Neural progenitor cell (in vitro differentiated cells): Measurements from ENCODE around the gene TMEM121.

Source experiments
- EZH2 ChIP-seq: fragments of 200-600 bp; sonication (generic); IDR thresholded peaks from 2 replicates; pipeline ENCODE4 v1.6.1; 2017; ENCODE audit warnings: antibody characterized with exemption, mild to moderate bottlenecking, moderate library complexity
- EZH2phosphoT487 ChIP-seq: fragments of 200-600 bp; sonication (generic); IDR thresholded peaks from 2 replicates; pipeline ENCODE4 v1.6.1; 2017; ENCODE audit warnings: antibody characterized with exemption
- TF ChIP-seq, protein P1 (sequence below): fragments of 200-600 bp; sonication (generic); IDR thresholded peaks from 2 replicates; pipeline ENCODE4 v1.5.1; 2017; ENCODE audit warnings: antibody characterized with exemption, mild to moderate bottlenecking

DNA sequence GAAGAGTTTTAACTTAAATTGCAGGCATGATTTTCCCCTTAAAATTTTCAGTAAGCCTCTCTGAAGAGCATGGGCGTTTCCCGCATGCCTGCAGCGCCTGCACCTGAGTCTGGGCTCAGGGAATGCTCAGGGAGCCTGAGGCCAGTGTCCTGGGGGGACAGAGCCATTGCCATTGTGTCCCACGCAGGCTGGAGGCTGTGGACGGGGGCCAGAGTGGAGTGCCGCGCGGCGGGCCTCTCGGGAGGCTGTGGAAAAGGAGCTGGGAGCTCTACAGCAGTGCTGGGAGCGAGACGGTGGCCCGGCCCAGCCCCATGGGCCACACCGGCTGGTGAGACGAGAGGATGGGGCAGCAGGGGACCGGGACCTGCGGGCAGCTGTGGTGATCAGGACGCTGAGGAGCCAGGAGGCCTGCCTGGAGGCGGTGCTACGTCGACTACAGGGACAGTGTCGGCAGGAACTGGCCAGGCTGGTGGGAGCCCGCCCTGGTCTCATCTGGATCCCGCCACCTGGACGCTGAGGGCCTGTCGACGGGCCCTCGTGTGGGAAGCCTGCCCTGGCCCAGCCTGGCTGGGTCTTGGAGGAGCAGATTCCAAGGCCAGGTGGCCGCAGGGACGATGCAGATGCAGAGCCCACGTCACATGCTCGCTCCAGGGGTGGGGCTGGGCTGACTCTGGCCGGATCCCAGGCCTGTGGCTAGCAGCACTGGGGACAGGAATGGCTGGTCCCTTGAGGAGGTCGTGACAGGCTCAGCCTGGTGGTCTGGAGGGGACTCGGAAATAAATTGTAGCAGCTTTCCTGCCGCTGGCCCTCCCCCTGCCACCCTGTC lies 27.7 kb upstream of the TMEM121 start:
- TF ChIP-seq, protein P1, sequence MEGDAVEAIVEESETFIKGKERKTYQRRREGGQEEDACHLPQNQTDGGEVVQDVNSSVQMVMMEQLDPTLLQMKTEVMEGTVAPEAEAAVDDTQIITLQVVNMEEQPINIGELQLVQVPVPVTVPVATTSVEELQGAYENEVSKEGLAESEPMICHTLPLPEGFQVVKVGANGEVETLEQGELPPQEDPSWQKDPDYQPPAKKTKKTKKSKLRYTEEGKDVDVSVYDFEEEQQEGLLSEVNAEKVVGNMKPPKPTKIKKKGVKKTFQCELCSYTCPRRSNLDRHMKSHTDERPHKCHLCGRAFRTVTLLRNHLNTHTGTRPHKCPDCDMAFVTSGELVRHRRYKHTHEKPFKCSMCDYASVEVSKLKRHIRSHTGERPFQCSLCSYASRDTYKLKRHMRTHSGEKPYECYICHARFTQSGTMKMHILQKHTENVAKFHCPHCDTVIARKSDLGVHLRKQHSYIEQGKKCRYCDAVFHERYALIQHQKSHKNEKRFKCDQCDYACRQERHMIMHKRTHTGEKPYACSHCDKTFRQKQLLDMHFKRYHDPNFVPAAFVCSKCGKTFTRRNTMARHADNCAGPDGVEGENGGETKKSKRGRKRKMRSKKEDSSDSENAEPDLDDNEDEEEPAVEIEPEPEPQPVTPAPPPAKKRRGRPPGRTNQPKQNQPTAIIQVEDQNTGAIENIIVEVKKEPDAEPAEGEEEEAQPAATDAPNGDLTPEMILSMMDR: no peak
- no peak for TF ChIP-seq EZH2
- no peak for TF ChIP-seq EZH2phosphoT487
